ENCODE measurements around the gene PRKAG2.

PRKAG2 gene

GRCh38 chr7:151730591-151730990, 146.3 kb downstream of the PRKAG2 start:
- no peak for TF ChIP-seq ZFX (IDR thresholded peaks at IDR 0.05; ENCODE audit: borderline replicate concordance)
- no peak for TF ChIP-seq CTCF (IDR thresholded peaks at IDR 0.05)
- H3K27ac ChIP-seq = no peak overlapping the region

- TF ChIP-seq CTCF (IDR thresholded peaks at IDR 0.05) (no peak), ZFX (IDR thresholded peaks at IDR 0.05; ENCODE audit: borderline replicate concordance) (no peak)
- H3K27ac ChIP-seq = no peak overlapping the region
These were observed 147.4 kb downstream of the PRKAG2 start for GRCh38 chr7:151729521-151729921.

- no peak overlapping the region for H3K27ac ChIP-seq
- TF ChIP-seq CTCF (IDR thresholded peaks at IDR 0.05) = no peak
- no peak for TF ChIP-seq ZFX (IDR thresholded peaks at IDR 0.05; ENCODE audit: borderline replicate concordance)
These were observed 148.2 kb downstream of the PRKAG2 start for GRCh38 chr7:151728746-151729145.

GRCh38 chr7:151728286-151728660, 148.6 kb downstream of the PRKAG2 start:
- no peak overlapping the region for H3K27ac ChIP-seq
- no peak for TF ChIP-seq ZFX (IDR thresholded peaks at IDR 0.05; ENCODE audit: borderline replicate concordance)

GRCh38 chr7:151727579-151728285, 149.2 kb downstream of the PRKAG2 start:
- TF ChIP-seq ZFX (IDR thresholded peaks at IDR 0.05; ENCODE audit: borderline replicate concordance) (no peak), CTCF (IDR thresholded peaks at IDR 0.05) (no peak)
- H3K27ac ChIP-seq = no peak overlapping the region

GRCh38 chr7:151726652-151727578, 150.0 kb downstream of the PRKAG2 start:
- H3K27ac ChIP-seq = no peak overlapping the region
- TF ChIP-seq ZFX (IDR thresholded peaks at IDR 0.05; ENCODE audit: borderline replicate concordance) = no peak
- TF ChIP-seq CTCF (IDR thresholded peaks at IDR 0.05) = no peak

GRCh38 chr7:151725844-151726651, 150.9 kb downstream of the PRKAG2 start:
- TF ChIP-seq CTCF (IDR thresholded peaks at IDR 0.05) (peak; percentile 82), ZFX (IDR thresholded peaks at IDR 0.05; ENCODE audit: borderline replicate concordance) (no peak)
- H3K27ac ChIP-seq = no peak overlapping the region
